Mammary epithelial cell (primary cell): ENCODE measurements around the gene EML4.

Experiments
- CTCF ChIP-seq, 2 donors: IDR thresholded peaks in 1 of 2; conservative IDR thresholded peaks in 1 of 2; 2 replicates each; pipeline ENCODE4 v1.5.1; 2011 to 2012; ENCODE audit warnings: inconsistent platforms in 2 of 2, low read length in 2 of 2, mild to moderate bottlenecking in 2 of 2, control low read depth in 1 of 2, low read depth in 1 of 2; ENCODE audit not compliant: insufficient read depth in 1 of 2; ENCODE audit errors: extremely low read depth in 1 of 2
- EZH2 ChIP-seq: IDR thresholded peaks from 2 replicates; pipeline ENCODE4 v1.6.1; 2012; ENCODE audit warnings: low read length, inconsistent platforms, borderline replicate concordance

- TF ChIP-seq CTCF (conservative IDR thresholded peaks at IDR 0.05 in 1 of 2, IDR thresholded peaks at IDR 0.05 in 1 of 2; ENCODE audit: extremely low read depth in 1 of 2, insufficient read depth in 1 of 2, low read depth in 1 of 2, low read length in 2 of 2), result no peak
- TF ChIP-seq EZH2, result no peak
These were observed 165.1 kb downstream of the EML4 start for GRCh38 chr2:42334220-42334619.
